ENCODE measurements around the gene GRXCR2.
"Not testable (repeated sequence)": the region's sequence is repeated elsewhere in the genome, so short reads cannot be mapped to it uniquely, and the experiment has no call there.

DNA sequence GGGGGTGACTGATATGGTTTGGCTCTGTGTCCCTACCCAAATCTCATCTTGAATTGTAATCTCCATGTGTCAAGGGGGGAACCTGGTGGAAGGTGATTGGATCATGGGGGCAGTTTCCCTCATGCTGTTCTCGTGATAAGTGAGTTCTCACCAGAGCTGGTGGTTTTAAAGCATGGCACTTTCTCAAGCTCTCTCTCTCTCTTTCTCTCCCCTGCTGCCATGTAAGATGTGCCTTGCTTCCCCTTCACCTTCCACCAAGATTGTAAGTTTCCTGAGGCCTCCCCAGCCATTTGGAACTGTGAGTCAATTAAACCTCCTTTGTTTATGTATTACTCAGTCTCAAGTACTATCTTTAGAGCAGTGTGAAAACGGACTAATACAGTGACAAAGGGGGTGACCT, 8.4 kb downstream of the GRXCR2 start:
- TF ChIP-seq, protein P1, sequence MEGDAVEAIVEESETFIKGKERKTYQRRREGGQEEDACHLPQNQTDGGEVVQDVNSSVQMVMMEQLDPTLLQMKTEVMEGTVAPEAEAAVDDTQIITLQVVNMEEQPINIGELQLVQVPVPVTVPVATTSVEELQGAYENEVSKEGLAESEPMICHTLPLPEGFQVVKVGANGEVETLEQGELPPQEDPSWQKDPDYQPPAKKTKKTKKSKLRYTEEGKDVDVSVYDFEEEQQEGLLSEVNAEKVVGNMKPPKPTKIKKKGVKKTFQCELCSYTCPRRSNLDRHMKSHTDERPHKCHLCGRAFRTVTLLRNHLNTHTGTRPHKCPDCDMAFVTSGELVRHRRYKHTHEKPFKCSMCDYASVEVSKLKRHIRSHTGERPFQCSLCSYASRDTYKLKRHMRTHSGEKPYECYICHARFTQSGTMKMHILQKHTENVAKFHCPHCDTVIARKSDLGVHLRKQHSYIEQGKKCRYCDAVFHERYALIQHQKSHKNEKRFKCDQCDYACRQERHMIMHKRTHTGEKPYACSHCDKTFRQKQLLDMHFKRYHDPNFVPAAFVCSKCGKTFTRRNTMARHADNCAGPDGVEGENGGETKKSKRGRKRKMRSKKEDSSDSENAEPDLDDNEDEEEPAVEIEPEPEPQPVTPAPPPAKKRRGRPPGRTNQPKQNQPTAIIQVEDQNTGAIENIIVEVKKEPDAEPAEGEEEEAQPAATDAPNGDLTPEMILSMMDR (IDR thresholded peaks at IDR 0.05): not testable (repeated sequence)
- TF ChIP-seq POLR2A, POLR2AphosphoS5 (IDR thresholded peaks at IDR 0.05): not testable (repeated sequence)

Data from prostate gland (tissue), 2 donors.